ENCODE measurements around the gene KCND2.

The KCND2 gene

DNA sequence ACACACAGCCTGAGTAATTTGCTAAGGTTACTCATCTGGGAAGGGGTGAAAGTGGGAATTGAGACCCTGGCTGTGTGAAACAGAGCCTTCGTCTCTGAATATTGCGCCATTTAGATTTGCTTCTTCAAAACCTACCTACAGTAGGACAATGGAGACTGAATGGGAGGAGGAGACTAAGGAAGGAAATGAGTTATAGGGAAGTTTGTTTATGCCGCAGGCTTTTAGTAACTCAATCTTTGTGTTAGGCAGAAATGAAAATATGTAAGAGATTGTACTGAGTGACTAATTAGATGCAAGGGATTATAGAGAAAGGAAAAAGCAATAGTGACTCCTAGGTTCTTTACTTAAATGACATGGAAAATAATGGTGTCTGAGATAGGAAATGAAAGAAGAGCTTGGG, 80.2 kb downstream of the KCND2 start:
- H3K27ac ChIP-seq = no peak overlapping the region

DNA sequence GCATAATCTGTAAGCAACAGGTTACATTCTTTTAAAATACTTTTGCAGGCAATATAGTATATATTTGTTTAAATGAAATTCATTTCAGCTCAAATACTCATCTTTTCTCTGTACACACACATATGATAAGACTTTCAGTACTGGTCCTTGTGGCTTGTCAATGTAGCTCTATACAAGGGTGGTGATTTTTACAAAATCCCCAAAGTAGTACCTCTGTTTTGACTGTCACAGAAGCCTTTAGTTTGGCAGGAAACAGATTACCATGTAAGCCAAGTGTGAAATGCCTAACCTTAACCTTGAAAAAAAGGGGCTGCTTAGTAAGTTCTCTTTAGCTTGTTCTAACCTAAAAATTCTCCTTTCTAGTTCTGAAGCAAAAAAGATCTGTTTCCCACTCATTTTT, 87.9 kb downstream of the KCND2 start:
- H3K27ac ChIP-seq = no peak overlapping the region
- TF ChIP-seq, protein P1, sequence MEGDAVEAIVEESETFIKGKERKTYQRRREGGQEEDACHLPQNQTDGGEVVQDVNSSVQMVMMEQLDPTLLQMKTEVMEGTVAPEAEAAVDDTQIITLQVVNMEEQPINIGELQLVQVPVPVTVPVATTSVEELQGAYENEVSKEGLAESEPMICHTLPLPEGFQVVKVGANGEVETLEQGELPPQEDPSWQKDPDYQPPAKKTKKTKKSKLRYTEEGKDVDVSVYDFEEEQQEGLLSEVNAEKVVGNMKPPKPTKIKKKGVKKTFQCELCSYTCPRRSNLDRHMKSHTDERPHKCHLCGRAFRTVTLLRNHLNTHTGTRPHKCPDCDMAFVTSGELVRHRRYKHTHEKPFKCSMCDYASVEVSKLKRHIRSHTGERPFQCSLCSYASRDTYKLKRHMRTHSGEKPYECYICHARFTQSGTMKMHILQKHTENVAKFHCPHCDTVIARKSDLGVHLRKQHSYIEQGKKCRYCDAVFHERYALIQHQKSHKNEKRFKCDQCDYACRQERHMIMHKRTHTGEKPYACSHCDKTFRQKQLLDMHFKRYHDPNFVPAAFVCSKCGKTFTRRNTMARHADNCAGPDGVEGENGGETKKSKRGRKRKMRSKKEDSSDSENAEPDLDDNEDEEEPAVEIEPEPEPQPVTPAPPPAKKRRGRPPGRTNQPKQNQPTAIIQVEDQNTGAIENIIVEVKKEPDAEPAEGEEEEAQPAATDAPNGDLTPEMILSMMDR (conservative IDR thresholded peaks at IDR 0.05) = no peak
- no peak for TF ChIP-seq ZFX (IDR thresholded peaks at IDR 0.05)

More for the DNA sequence above, 80.2 kb downstream of the KCND2 start:
- no peak for TF ChIP-seq ZFX (IDR thresholded peaks at IDR 0.05)

DNA sequence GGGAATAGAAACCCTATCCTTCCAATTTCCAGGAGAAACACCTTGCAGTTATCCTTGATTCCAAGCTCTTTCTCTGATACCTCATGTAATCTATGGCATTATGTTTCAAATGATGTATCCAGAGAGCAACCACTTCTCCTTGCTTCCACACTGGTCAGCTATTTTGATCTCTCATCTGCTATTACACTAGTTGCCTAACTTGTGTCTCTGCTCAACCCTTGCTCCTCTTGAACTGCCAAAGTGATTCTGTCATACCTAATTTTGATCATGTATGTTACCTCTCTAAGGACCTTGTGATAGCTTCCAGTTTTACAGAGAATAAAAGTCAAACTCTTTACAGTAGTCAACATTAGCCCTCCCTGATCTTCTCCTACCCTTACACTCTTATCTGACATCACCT, 90.4 kb downstream of the KCND2 start:
- H3K27ac ChIP-seq = no peak overlapping the region
- TF ChIP-seq, protein P1 (conservative IDR thresholded peaks at IDR 0.05) = no peak
- TF ChIP-seq ZFX (IDR thresholded peaks at IDR 0.05) = no peak

DNA sequence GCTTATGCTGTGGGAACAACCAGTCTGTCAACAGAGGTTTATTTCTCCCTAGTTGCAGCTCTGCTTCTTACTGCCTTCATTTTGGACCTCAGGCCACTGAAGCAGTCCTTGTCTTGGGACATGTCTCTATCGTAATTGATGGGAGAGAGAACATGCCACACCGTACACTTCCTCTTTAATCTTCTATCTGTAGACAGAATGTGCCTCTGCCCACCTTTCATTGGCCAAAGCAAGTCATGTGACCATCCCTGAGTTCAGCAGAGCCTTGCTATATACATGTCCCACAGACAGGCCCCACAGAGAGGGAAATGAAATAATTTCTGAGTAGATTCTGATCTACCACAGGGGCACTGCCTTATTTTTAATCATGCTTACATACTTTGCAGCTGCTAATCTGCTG, 98.0 kb downstream of the KCND2 start:
- H3K27ac ChIP-seq = no peak overlapping the region
- TF ChIP-seq ZFX (IDR thresholded peaks at IDR 0.05) = no peak
- TF ChIP-seq, protein P1 (conservative IDR thresholded peaks at IDR 0.05) = no peak

DNA sequence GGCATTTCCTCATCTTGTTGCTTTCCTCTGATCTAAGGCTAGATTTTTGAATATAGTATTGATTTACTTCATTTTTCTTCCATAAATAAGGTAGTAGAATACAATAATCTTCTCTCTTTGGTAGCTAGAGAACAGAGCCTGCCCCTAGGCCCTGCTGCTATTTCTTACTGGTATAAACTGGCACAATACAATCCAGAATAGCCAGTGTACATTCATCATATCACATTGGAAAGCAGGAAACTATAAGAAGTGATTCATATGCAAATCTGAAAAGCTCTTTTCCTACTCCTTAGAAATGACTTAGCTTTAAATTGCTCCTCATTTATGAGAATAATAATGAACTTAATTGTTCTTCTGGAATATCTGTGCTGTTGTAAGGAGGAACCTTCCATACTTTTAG, 100.2 kb downstream of the KCND2 start:
- H3K27ac ChIP-seq = no peak overlapping the region
- TF ChIP-seq, protein P1 (conservative IDR thresholded peaks at IDR 0.05) = no peak
- TF ChIP-seq ZFX (IDR thresholded peaks at IDR 0.05) = no peak

DNA sequence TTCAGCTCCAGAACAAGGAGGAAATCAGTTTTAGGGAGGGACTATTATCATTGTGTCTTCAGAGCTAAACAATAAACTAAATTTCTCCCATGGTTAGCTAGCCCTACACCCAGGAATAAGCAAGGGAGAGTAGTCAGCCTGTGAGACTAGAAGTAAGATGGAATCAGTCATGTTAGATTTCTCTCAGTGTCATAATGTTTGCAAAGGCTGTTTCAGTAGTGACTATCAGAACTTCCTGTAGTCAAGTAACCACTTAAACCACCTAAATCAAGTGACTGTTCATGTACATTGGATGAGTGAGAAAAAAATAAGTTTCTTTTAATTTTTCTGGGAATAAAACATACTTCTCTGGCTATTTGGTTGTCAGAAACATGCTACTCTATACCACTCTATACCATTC, 121.6 kb downstream of the KCND2 start:
- no peak for TF ChIP-seq ZFX (IDR thresholded peaks at IDR 0.05)
- TF ChIP-seq, protein P1 (conservative IDR thresholded peaks at IDR 0.05) = no peak
- no peak overlapping the region for H3K27ac ChIP-seq

DNA sequence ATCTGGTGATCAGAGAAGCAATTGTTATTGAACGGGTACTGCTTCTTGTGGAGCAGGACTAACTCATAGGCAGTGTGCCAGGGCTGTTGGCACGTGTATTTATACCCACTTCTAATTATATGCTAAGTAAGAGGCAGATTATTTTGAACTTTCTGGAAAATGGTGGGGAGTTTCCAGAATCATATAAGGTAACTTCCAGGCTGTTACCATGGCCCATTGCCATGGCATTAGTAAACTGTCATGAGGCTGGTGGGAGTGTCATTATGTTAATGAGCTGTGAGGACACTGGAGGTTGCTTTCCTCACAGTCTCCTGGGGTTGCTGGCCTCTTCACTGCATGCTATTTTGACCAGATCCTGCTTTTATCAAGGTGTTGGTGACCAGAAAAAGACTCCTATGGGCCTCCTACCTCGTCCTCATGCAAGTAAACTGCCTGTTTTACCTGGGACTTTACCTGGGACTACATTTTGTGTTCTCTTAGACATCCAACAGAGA, 122.6 kb downstream of the KCND2 start:
- no peak for TF ChIP-seq ZFX (IDR thresholded peaks at IDR 0.05)
- TF ChIP-seq, protein P1 (conservative IDR thresholded peaks at IDR 0.05) = no peak
- H3K27ac ChIP-seq = no peak overlapping the region

DNA sequence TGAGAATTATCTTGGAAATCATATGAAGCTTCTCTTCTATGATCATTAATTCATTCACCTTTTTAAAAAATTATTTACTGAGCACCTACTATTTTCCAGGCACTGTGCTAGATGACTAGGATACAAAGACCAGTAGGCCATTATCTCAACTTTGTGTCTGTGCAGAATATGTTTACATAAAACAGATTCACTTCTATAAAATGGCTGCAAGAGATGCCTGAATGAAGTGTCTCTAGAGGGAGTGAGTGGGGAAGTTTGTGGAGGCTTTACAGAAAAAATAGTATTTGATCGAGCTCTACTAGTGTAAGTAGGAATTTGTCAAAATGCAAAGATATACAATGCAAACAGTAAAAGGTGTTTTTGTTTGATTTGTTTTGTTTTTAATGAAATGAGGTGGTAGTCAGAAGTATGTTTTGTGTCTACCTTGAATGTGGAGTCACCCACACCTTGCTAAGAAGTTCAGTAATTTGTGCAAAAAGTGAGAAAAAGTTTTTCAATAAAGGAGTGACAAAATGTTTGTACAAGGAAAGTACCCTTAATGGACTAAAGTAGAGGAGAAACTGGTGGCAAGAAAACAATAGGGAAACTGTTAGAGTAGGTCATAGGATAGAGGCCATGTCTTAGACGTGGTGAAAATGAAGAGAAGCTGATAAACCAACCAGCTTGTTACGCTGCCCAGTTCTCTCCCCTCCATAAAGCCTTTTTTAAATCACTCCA, 125.5 kb downstream of the KCND2 start:
- TF ChIP-seq ZFX (IDR thresholded peaks at IDR 0.05) = no peak
- TF ChIP-seq, protein P1 (conservative IDR thresholded peaks at IDR 0.05) = no peak
- no peak overlapping the region for H3K27ac ChIP-seq

Data from C4-2B (cell line).